Measurements from ENCODE around the gene EYA2. TPM values are rescaled to one million over a fixed set of nuclear protein-coding genes. Genes with fewer than 3 reads are reported as not detected.

EYA2 gene
- polyA plus RNA-seq, 2 donors, result 21.5 to 23.6 TPM

- Histone ChIP-seq H3K4me1 (ENCODE audit: control insufficient read depth in 2 of 2, insufficient read depth in 2 of 2, low read length in 1 of 2) (no peaks in the 10 kb centered on the region), H3K27ac (ENCODE audit: low read depth in 2 of 2, low read length in 1 of 2) (no peak overlapping the region), H3K9me3 (ENCODE audit: control insufficient read depth in 2 of 2, insufficient read depth in 1 of 2, low read depth in 1 of 2, low read length in 1 of 2) (no peaks in the 10 kb centered on the region), H3K4me3 (ENCODE audit: low read depth in 1 of 2, low read length in 2 of 2) (no peak overlapping the region), H3K36me3 (ENCODE audit: control insufficient read depth in 2 of 2, insufficient read depth in 2 of 2, low read length in 1 of 2) (peaks cover 0 to 3% of the 10 kb centered on the region in 2 donors), H3K27me3 (ENCODE audit: control insufficient read depth in 1 of 2, insufficient read depth in 2 of 2, low read length in 2 of 2) (no peaks in the 10 kb centered on the region)
- WGBS, 2 donors, result 64 to 72% methylated on average over 5 of the region's 5 CpGs
Measured at GRCh38 chr20:47040506-47041125, 146.0 kb downstream of the EYA2 start.

GRCh38 chr20:47041396-47041899 lies 146.8 kb downstream of the EYA2 start:
- 77 to 87% methylated on average over 4 of the region's 4 CpGs for WGBS, 2 donors
- Histone ChIP-seq H3K4me1 (ENCODE audit: control insufficient read depth in 2 of 2, insufficient read depth in 2 of 2, low read length in 1 of 2) (no peaks in the 10 kb centered on the region), H3K9me3 (ENCODE audit: control insufficient read depth in 2 of 2, insufficient read depth in 1 of 2, low read depth in 1 of 2, low read length in 1 of 2) (no peaks in the 10 kb centered on the region), H3K4me3 (ENCODE audit: low read depth in 1 of 2, low read length in 2 of 2) (no peak overlapping the region), H3K36me3 (ENCODE audit: control insufficient read depth in 2 of 2, insufficient read depth in 2 of 2, low read length in 1 of 2) (peaks cover 0 to 5% of the 10 kb centered on the region in 2 donors), H3K27me3 (ENCODE audit: control insufficient read depth in 1 of 2, insufficient read depth in 2 of 2, low read length in 2 of 2) (no peaks in the 10 kb centered on the region), H3K27ac (ENCODE audit: low read depth in 2 of 2, low read length in 1 of 2) (no peak overlapping the region)

- Histone ChIP-seq H3K36me3 (ENCODE audit: control insufficient read depth in 2 of 2, insufficient read depth in 2 of 2, low read length in 1 of 2) (peaks cover 0 to 5% of the 10 kb centered on the region in 2 donors), H3K4me1 (ENCODE audit: control insufficient read depth in 2 of 2, insufficient read depth in 2 of 2, low read length in 1 of 2) (no peaks in the 10 kb centered on the region), H3K27ac (ENCODE audit: low read depth in 2 of 2, low read length in 1 of 2) (no peak overlapping the region), H3K27me3 (ENCODE audit: control insufficient read depth in 1 of 2, insufficient read depth in 2 of 2, low read length in 2 of 2) (no peaks in the 10 kb centered on the region), H3K4me3 (ENCODE audit: low read depth in 1 of 2, low read length in 2 of 2) (no peak overlapping the region), H3K9me3 (ENCODE audit: control insufficient read depth in 2 of 2, insufficient read depth in 1 of 2, low read depth in 1 of 2, low read length in 1 of 2) (no peaks in the 10 kb centered on the region)
- 85 to 90% methylated on average over 6 of the region's 6 CpGs for WGBS, 2 donors
Measured at GRCh38 chr20:47042464-47042863, 147.8 kb downstream of the EYA2 start.

GRCh38 chr20:47043086-47043485 lies 148.4 kb downstream of the EYA2 start:
- no peak overlapping the region for H3K4me3 ChIP-seq (ENCODE audit: low read depth in 1 of 2, low read length in 2 of 2)
- no peaks in the 10 kb centered on the region for H3K27me3 ChIP-seq (ENCODE audit: control insufficient read depth in 1 of 2, insufficient read depth in 2 of 2, low read length in 2 of 2)
- no peak overlapping the region for H3K27ac ChIP-seq (ENCODE audit: low read depth in 2 of 2, low read length in 1 of 2)
- 55 to 73% methylated on average over 2 of the region's 2 CpGs for WGBS, 2 donors
- peaks cover 0 to 5% of the 10 kb centered on the region in 2 donors for H3K36me3 ChIP-seq (ENCODE audit: control insufficient read depth in 2 of 2, insufficient read depth in 2 of 2, low read length in 1 of 2)
- no peaks in the 10 kb centered on the region for H3K4me1 ChIP-seq (ENCODE audit: control insufficient read depth in 2 of 2, insufficient read depth in 2 of 2, low read length in 1 of 2)
- no peaks in the 10 kb centered on the region for H3K9me3 ChIP-seq (ENCODE audit: control insufficient read depth in 2 of 2, insufficient read depth in 1 of 2, low read depth in 1 of 2, low read length in 1 of 2)

GRCh38 chr20:47044938-47045337 lies 150.3 kb downstream of the EYA2 start:
- 77 to 96% methylated on average over 1 of the region's 1 CpG for WGBS, 2 donors

GRCh38 chr20:47048054-47048453 lies 153.4 kb downstream of the EYA2 start:
- Histone ChIP-seq H3K27me3 (ENCODE audit: control insufficient read depth in 1 of 2, insufficient read depth in 2 of 2, low read length in 2 of 2) (no peaks in the 10 kb centered on the region), H3K36me3 (ENCODE audit: control insufficient read depth in 2 of 2, insufficient read depth in 2 of 2, low read length in 1 of 2) (peaks cover 0 to 2% of the 10 kb centered on the region in 2 donors), H3K27ac (ENCODE audit: low read depth in 2 of 2, low read length in 1 of 2) (no peak overlapping the region), H3K9me3 (ENCODE audit: control insufficient read depth in 2 of 2, insufficient read depth in 1 of 2, low read depth in 1 of 2, low read length in 1 of 2) (no peaks in the 10 kb centered on the region), H3K4me1 (ENCODE audit: control insufficient read depth in 2 of 2, insufficient read depth in 2 of 2, low read length in 1 of 2) (no peaks in the 10 kb centered on the region), H3K4me3 (ENCODE audit: low read depth in 1 of 2, low read length in 2 of 2) (no peak overlapping the region)
- 76% methylated on average over 5 of the region's 5 CpGs for WGBS, 2 donors

More at GRCh38 chr20:47044938-47045337, 150.3 kb downstream of the EYA2 start:
- no peak overlapping the region for H3K4me3 ChIP-seq (ENCODE audit: low read depth in 1 of 2, low read length in 2 of 2)
- no peaks in the 10 kb centered on the region for H3K4me1 ChIP-seq (ENCODE audit: control insufficient read depth in 2 of 2, insufficient read depth in 2 of 2, low read length in 1 of 2)
- no peaks in the 10 kb centered on the region for H3K9me3 ChIP-seq (ENCODE audit: control insufficient read depth in 2 of 2, insufficient read depth in 1 of 2, low read depth in 1 of 2, low read length in 1 of 2)
- no peak overlapping the region for H3K27ac ChIP-seq (ENCODE audit: low read depth in 2 of 2, low read length in 1 of 2)
- no peaks in the 10 kb centered on the region for H3K27me3 ChIP-seq (ENCODE audit: control insufficient read depth in 1 of 2, insufficient read depth in 2 of 2, low read length in 2 of 2)
- H3K36me3 ChIP-seq (ENCODE audit: control insufficient read depth in 2 of 2, insufficient read depth in 2 of 2, low read length in 1 of 2), result peaks cover 0 to 5% of the 10 kb centered on the region in 2 donors

- Histone ChIP-seq H3K36me3 (ENCODE audit: control insufficient read depth in 2 of 2, insufficient read depth in 2 of 2, low read length in 1 of 2) (peaks cover 0 to 2% of the 10 kb centered on the region in 2 donors), H3K4me3 (ENCODE audit: low read depth in 1 of 2, low read length in 2 of 2) (no peak overlapping the region), H3K27me3 (ENCODE audit: control insufficient read depth in 1 of 2, insufficient read depth in 2 of 2, low read length in 2 of 2) (no peaks in the 10 kb centered on the region), H3K9me3 (ENCODE audit: control insufficient read depth in 2 of 2, insufficient read depth in 1 of 2, low read depth in 1 of 2, low read length in 1 of 2) (no peaks in the 10 kb centered on the region), H3K4me1 (ENCODE audit: control insufficient read depth in 2 of 2, insufficient read depth in 2 of 2, low read length in 1 of 2) (no peaks in the 10 kb centered on the region), H3K27ac (ENCODE audit: low read depth in 2 of 2, low read length in 1 of 2) (no peak overlapping the region)
- WGBS, 2 donors, result 65 to 67% methylated on average over 7 of the region's 7 CpGs
Measured at GRCh38 chr20:47049771-47050170, 155.1 kb downstream of the EYA2 start.

GRCh38 chr20:47050996-47051395 lies 156.4 kb downstream of the EYA2 start:
- Histone ChIP-seq H3K36me3 (ENCODE audit: control insufficient read depth in 2 of 2, insufficient read depth in 2 of 2, low read length in 1 of 2) (peaks cover 0 to 2% of the 10 kb centered on the region in 2 donors), H3K27ac (ENCODE audit: low read depth in 2 of 2, low read length in 1 of 2) (no peak overlapping the region), H3K9me3 (ENCODE audit: control insufficient read depth in 2 of 2, insufficient read depth in 1 of 2, low read depth in 1 of 2, low read length in 1 of 2) (no peaks in the 10 kb centered on the region), H3K4me3 (ENCODE audit: low read depth in 1 of 2, low read length in 2 of 2) (no peak overlapping the region), H3K4me1 (ENCODE audit: control insufficient read depth in 2 of 2, insufficient read depth in 2 of 2, low read length in 1 of 2) (no peaks in the 10 kb centered on the region), H3K27me3 (ENCODE audit: control insufficient read depth in 1 of 2, insufficient read depth in 2 of 2, low read length in 2 of 2) (no peaks in the 10 kb centered on the region)
- 87 to 89% methylated on average over 14 of the region's 14 CpGs for WGBS, 2 donors

GRCh38 chr20:47051936-47052526 lies 157.4 kb downstream of the EYA2 start:
- H3K27ac ChIP-seq (ENCODE audit: low read depth in 2 of 2, low read length in 1 of 2), result no peak overlapping the region
- 52 to 63% methylated on average over 8 of the region's 8 CpGs for WGBS, 2 donors

GRCh38 chr20:47054506-47054905 lies 159.9 kb downstream of the EYA2 start:
- Histone ChIP-seq H3K9me3 (ENCODE audit: control insufficient read depth in 2 of 2, insufficient read depth in 1 of 2, low read depth in 1 of 2, low read length in 1 of 2) (no peaks in the 10 kb centered on the region), H3K27ac (ENCODE audit: low read depth in 2 of 2, low read length in 1 of 2) (no peak overlapping the region), H3K36me3 (ENCODE audit: control insufficient read depth in 2 of 2, insufficient read depth in 2 of 2, low read length in 1 of 2) (no peaks in the 10 kb centered on the region), H3K4me3 (ENCODE audit: low read depth in 1 of 2, low read length in 2 of 2) (no peak overlapping the region), H3K4me1 (ENCODE audit: control insufficient read depth in 2 of 2, insufficient read depth in 2 of 2, low read length in 1 of 2) (peaks cover 2 to 3% of the 10 kb centered on the region in 2 donors), H3K27me3 (ENCODE audit: control insufficient read depth in 1 of 2, insufficient read depth in 2 of 2, low read length in 2 of 2) (no peaks in the 10 kb centered on the region)
- WGBS, 2 donors, result 93% methylated on average over 5 of the region's 5 CpGs

More at GRCh38 chr20:47051936-47052526, 157.4 kb downstream of the EYA2 start:
- H3K4me1 ChIP-seq (ENCODE audit: control insufficient read depth in 2 of 2, insufficient read depth in 2 of 2, low read length in 1 of 2), result no peaks in the 10 kb centered on the region
- no peak overlapping the region for H3K4me3 ChIP-seq (ENCODE audit: low read depth in 1 of 2, low read length in 2 of 2)
- no peaks in the 10 kb centered on the region for H3K36me3 ChIP-seq (ENCODE audit: control insufficient read depth in 2 of 2, insufficient read depth in 2 of 2, low read length in 1 of 2)
- H3K9me3 ChIP-seq (ENCODE audit: control insufficient read depth in 2 of 2, insufficient read depth in 1 of 2, low read depth in 1 of 2, low read length in 1 of 2), result no peaks in the 10 kb centered on the region
- no peaks in the 10 kb centered on the region for H3K27me3 ChIP-seq (ENCODE audit: control insufficient read depth in 1 of 2, insufficient read depth in 2 of 2, low read length in 2 of 2)

All from esophagus (tissue), 2 donors.